DOHH2 (cell line): ENCODE measurements around the gene NIFK.

Experiments used
- H3F3A ChIP-seq: fragments of 200-600 bp; sonication (generic), shearing (Covaris generic); 2 replicates; pipeline ENCODE4 v1.6.0; 2016; ENCODE audit warnings: antibody characterized with exemption, mild to moderate bottlenecking; ENCODE audit not compliant: control insufficient read depth, insufficient read depth
- H3K27ac ChIP-seq: fragments of 200-600 bp; sonication (generic); 2 replicates; pipeline ENCODE4 v1.5.1; 2014; ENCODE audit warnings: low read depth, mild to moderate bottlenecking, low read length, moderate library complexity
- H3K27me3 ChIP-seq: fragments of 200-600 bp; sonication (generic); 2 replicates; pipeline ENCODE4 v1.6.1; 2014; ENCODE audit warnings: mild to moderate bottlenecking, low read length, mixed read lengths; ENCODE audit not compliant: control insufficient read depth
- H3K36me3 ChIP-seq: fragments of 200-600 bp; sonication (generic); 2 replicates; pipeline ENCODE4 v1.6.1; 2014; ENCODE audit warnings: mild to moderate bottlenecking, low read length, moderate library complexity, mixed read lengths; ENCODE audit not compliant: control insufficient read depth
- H3K4me1 ChIP-seq: fragments of 200-600 bp; sonication (generic); 2 replicates; pipeline ENCODE4 v1.6.1; 2014; ENCODE audit warnings: mild to moderate bottlenecking, low read length, mixed read lengths; ENCODE audit not compliant: control insufficient read depth
- H3K4me2 ChIP-seq: fragments of 200-600 bp; sonication (generic); 2 replicates; pipeline ENCODE4 v1.6.0; 2014; ENCODE audit warnings: mild to moderate bottlenecking, low read length, moderate library complexity
- H3K4me3 ChIP-seq: fragments of 200-600 bp; sonication (generic); 2 replicates; pipeline ENCODE4 v1.5.1; 2014; ENCODE audit warnings: mild to moderate bottlenecking, low read length, mixed read lengths
- H3K79me2 ChIP-seq: fragments of 200-600 bp; sonication (generic); 2 replicates; pipeline ENCODE4 v1.6.1; 2014; ENCODE audit warnings: mild to moderate bottlenecking, low read length, mixed read lengths; ENCODE audit not compliant: control insufficient read depth
- H3K9me2 ChIP-seq: fragments of 200-600 bp; sonication (generic); replicated peaks from 2 replicates; pipeline ENCODE4 v1.6.1; 2014; ENCODE audit warnings: mild to moderate bottlenecking, low read length, mixed read lengths; ENCODE audit not compliant: control insufficient read depth
- H3K9me3 ChIP-seq: fragments of 200-600 bp; sonication (generic); 2 replicates; pipeline ENCODE4 v1.6.1; 2014; ENCODE audit warnings: antibody characterized with exemption, low read length, mixed read lengths; ENCODE audit not compliant: control insufficient read depth, insufficient read depth
- H4K20me1 ChIP-seq: fragments of 200-600 bp; sonication (generic); 2 replicates; pipeline ENCODE4 v1.6.0; 2014; ENCODE audit warnings: low read depth, mild to moderate bottlenecking, antibody characterized with exemption, low read length, moderate library complexity; ENCODE audit not compliant: control insufficient read depth, insufficient read depth
- EZH2phosphoT487 ChIP-seq: fragments of 200-600 bp; sonication (generic); IDR thresholded peaks from 2 replicates; pipeline ENCODE4 v1.6.1; 2017; ENCODE audit warnings: borderline replicate concordance, mild to moderate bottlenecking, antibody characterized with exemption, low read length, moderate library complexity, mixed read lengths
- TF ChIP-seq, protein P1 (sequence below): fragments of 200-600 bp; sonication (generic); IDR thresholded peaks from one replicate; pipeline ENCODE4 v1.5.1; 2014; ENCODE audit warnings: antibody characterized with exemption, mild to moderate bottlenecking, low read depth, low read length; ENCODE audit not compliant: poor library complexity, severe bottlenecking

Gene NIFK

DNA sequence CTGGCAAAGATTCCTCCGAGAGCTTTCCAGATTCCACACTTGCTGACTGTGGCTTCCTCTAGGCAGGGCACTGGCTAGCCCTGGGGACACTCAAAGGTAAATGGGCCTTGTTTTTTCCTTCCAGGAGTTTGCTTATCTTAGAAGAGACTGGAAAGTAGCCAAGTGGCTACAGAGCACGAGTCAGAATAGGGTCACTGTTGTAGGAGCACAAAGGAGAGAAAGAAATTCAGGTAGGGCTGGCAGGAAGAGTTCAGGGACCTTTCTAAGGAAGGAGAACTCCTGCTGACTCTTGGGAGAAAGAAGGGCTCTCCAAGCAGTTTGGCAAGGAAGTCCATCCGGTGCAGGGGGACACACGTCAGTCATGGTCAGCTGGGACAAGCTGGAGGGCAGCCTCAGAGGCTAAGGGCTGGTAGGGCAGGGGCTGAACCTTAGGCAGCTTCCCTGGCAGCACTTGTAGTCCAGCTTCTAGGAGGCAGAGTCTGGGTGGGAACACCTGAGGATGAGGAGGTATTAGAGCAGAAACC is 39.5 kb downstream of the NIFK start:
- no peaks in the 10 kb centered on the region for H3K36me3 ChIP-seq
- H3K9me3 ChIP-seq = no peaks in the 10 kb centered on the region
- H3K4me1 ChIP-seq = peaks cover 7% of the 10 kb centered on the region
- no peaks in the 10 kb centered on the region for H3K9me2 ChIP-seq
- no peak for TF ChIP-seq EZH2phosphoT487
- TF ChIP-seq, protein P1, sequence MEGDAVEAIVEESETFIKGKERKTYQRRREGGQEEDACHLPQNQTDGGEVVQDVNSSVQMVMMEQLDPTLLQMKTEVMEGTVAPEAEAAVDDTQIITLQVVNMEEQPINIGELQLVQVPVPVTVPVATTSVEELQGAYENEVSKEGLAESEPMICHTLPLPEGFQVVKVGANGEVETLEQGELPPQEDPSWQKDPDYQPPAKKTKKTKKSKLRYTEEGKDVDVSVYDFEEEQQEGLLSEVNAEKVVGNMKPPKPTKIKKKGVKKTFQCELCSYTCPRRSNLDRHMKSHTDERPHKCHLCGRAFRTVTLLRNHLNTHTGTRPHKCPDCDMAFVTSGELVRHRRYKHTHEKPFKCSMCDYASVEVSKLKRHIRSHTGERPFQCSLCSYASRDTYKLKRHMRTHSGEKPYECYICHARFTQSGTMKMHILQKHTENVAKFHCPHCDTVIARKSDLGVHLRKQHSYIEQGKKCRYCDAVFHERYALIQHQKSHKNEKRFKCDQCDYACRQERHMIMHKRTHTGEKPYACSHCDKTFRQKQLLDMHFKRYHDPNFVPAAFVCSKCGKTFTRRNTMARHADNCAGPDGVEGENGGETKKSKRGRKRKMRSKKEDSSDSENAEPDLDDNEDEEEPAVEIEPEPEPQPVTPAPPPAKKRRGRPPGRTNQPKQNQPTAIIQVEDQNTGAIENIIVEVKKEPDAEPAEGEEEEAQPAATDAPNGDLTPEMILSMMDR = no peak
- H3K79me2 ChIP-seq = no peaks in the 10 kb centered on the region
- H3K4me2 ChIP-seq = no peak overlapping the region
- H3K4me3 ChIP-seq = no peak overlapping the region
- no peak overlapping the region for H3K27ac ChIP-seq
- no peaks in the 10 kb centered on the region for H3F3A ChIP-seq
- H4K20me1 ChIP-seq = no peaks in the 10 kb centered on the region
- no peaks in the 10 kb centered on the region for H3K27me3 ChIP-seq

DNA sequence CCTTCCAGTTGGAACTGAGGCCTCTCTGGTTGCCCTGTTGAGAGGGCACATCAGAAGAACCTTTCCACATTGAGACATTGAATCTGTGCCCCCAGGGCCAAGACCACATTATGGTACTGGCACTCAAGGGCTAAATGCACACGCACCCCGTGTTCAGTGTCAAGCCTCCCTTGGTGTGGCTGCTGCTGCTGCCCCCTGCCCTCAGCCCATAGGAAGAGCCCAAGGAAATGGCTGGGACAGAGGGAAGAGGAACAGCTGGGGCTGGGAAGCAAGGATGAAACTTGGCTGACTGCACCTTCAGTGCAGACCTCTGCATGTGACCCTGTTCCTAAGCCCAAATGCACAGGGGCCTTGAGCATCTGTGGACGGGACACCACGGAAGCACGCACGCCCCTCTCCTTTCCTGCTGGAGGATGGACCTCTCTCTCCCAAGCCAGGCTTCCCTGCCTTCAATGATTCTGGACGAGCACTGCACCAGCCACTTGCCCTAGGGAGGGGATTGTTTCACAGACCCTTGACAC is 40.2 kb downstream of the NIFK start:
- H3F3A ChIP-seq = no peaks in the 10 kb centered on the region
- no peak overlapping the region for H3K4me2 ChIP-seq
- H3K4me1 ChIP-seq = peaks cover 7% of the 10 kb centered on the region
- no peak overlapping the region for H3K27ac ChIP-seq
- H3K4me3 ChIP-seq = no peak overlapping the region
- no peaks in the 10 kb centered on the region for H3K9me3 ChIP-seq
- H3K79me2 ChIP-seq = no peaks in the 10 kb centered on the region
- H4K20me1 ChIP-seq = no peaks in the 10 kb centered on the region
- no peaks in the 10 kb centered on the region for H3K36me3 ChIP-seq
- H3K27me3 ChIP-seq = no peaks in the 10 kb centered on the region
- H3K9me2 ChIP-seq = no peaks in the 10 kb centered on the region
- TF ChIP-seq, protein P1 = no peak
- TF ChIP-seq EZH2phosphoT487 = no peak

- Histone ChIP-seq H3K27ac (no peak overlapping the region), H4K20me1 (no peaks in the 10 kb centered on the region), H3K9me3 (no peaks in the 10 kb centered on the region), H3K36me3 (no peaks in the 10 kb centered on the region), H3K4me1 (peaks cover 7% of the 10 kb centered on the region), H3F3A (no peaks in the 10 kb centered on the region), H3K4me2 (no peak overlapping the region), H3K4me3 (no peak overlapping the region), H3K27me3 (no peaks in the 10 kb centered on the region), H3K79me2 (no peaks in the 10 kb centered on the region), H3K9me2 (no peaks in the 10 kb centered on the region)
- TF ChIP-seq EZH2phosphoT487 = no peak
- TF ChIP-seq, protein P1 = no peak
Measured at GRCh38 chr2:121695171-121695451, 41.6 kb downstream of the NIFK start.
